SK-N-SH treated with all-trans-retinoic acid at 6 μM for 48 hours (cell line): Measurements from ENCODE around the gene POLG2.

ENCODE experiments used
- ATAC-seq: fragments of 200-7000 bp; cut with Tn5 transposase; 3 replicates; pipeline ENCODE4 v1.9.1; 2020; ENCODE audit warnings: mild to moderate bottlenecking, moderate library complexity
- ARNTL ChIP-seq: fragments of 450-650 bp; formaldehyde crosslinking; IDR thresholded peaks from 2 replicates; pipeline ENCODE4 v1.5.0; 2020; ENCODE audit warnings: low read depth, mild to moderate bottlenecking, moderate library complexity, borderline replicate concordance
- BACH2 ChIP-seq: fragments of 250-450 bp; sonication (Bioruptor Pico); IDR thresholded peaks from 2 replicates; pipeline ENCODE4 v1.9.0; 2021; ENCODE audit warnings: mild to moderate bottlenecking, borderline replicate concordance
- CSRNP3 ChIP-seq: fragments of 250-450 bp; sonication (Bioruptor Pico); IDR thresholded peaks from 2 replicates; pipeline ENCODE4 v1.5.1; 2021; ENCODE audit warnings: mild to moderate bottlenecking, moderate library complexity
- ESRRG ChIP-seq: fragments of 250-450 bp; sonication (Bioruptor Pico); IDR thresholded peaks from 2 replicates; pipeline ENCODE4 v1.6.1; 2021; ENCODE audit warnings: mild to moderate bottlenecking
- OSR1 ChIP-seq: fragments of 250-450 bp; sonication (Bioruptor Pico); IDR thresholded peaks from 2 replicates; pipeline ENCODE4 v1.8.0; 2022; ENCODE audit warnings: moderate library complexity, mild to moderate bottlenecking, inconsistent platforms
- PPARA ChIP-seq: fragments of 250-450 bp; sonication (Bioruptor Pico); IDR thresholded peaks from 2 replicates; pipeline ENCODE4 v1.5.0; 2020; ENCODE audit warnings: mild to moderate bottlenecking, borderline replicate concordance
- SNAI2 ChIP-seq: fragments of 250-450 bp; sonication (Bioruptor Pico); IDR thresholded peaks from 2 replicates; pipeline ENCODE4 v1.5.0; 2020; ENCODE audit warnings: mild to moderate bottlenecking, moderate library complexity
- TOX ChIP-seq: fragments of 250-450 bp; sonication (Bioruptor Pico); IDR thresholded peaks from 2 replicates; pipeline ENCODE4 v1.8.0; 2021; ENCODE audit warnings: mild to moderate bottlenecking, moderate library complexity, borderline replicate concordance
- ZC3H10 ChIP-seq: fragments of 250-450 bp; sonication (Bioruptor Pico); IDR thresholded peaks from 2 replicates; pipeline ENCODE4 v1.5.1; 2021; ENCODE audit warnings: mild to moderate bottlenecking, moderate library complexity
- ZFP3 ChIP-seq: fragments of 250-450 bp; sonication (Bioruptor Pico); IDR thresholded peaks from 2 replicates; pipeline ENCODE4 v1.5.0; 2020; ENCODE audit warnings: mild to moderate bottlenecking, moderate library complexity
- ZFP30 ChIP-seq: fragments of 450-650 bp; formaldehyde crosslinking; IDR thresholded peaks from 2 replicates; pipeline ENCODE4 v1.5.0; 2022; ENCODE audit warnings: mild to moderate bottlenecking, moderate library complexity
- ZNF565 ChIP-seq: fragments of 450-650 bp; formaldehyde crosslinking; conservative IDR thresholded peaks from 2 replicates; pipeline ENCODE4 v1.5.0; 2020; ENCODE audit warnings: low read depth, mild to moderate bottlenecking, moderate library complexity
- ZNF70 ChIP-seq: fragments of 450-650 bp; formaldehyde crosslinking; IDR thresholded peaks from 2 replicates; pipeline ENCODE4 v1.5.0; 2020; ENCODE audit warnings: mild to moderate bottlenecking, moderate library complexity
- ZNF8 ChIP-seq: fragments of 450-650 bp; formaldehyde crosslinking; IDR thresholded peaks from 2 replicates; pipeline ENCODE4 v1.5.0; 2020; ENCODE audit warnings: mild to moderate bottlenecking, moderate library complexity
- TF ChIP-seq, protein P1 (sequence below): fragments of 250-450 bp; sonication (Bioruptor Pico); IDR thresholded peaks from 2 replicates; pipeline ENCODE4 v1.5.0; 2020; ENCODE audit warnings: mild to moderate bottlenecking, moderate library complexity
- TF ChIP-seq, protein P2 (sequence below): fragments of 250-450 bp; sonication (Bioruptor Pico); IDR thresholded peaks from 2 replicates; pipeline ENCODE4 v1.8.0; 2020; ENCODE audit warnings: mild to moderate bottlenecking, moderate library complexity, borderline replicate concordance
- TF ChIP-seq, protein P3 (sequence below): fragments of 250-450 bp; sonication (Bioruptor Pico); IDR thresholded peaks from 2 replicates; pipeline ENCODE4 v1.8.0; 2021; ENCODE audit warnings: low read depth, mild to moderate bottlenecking, moderate library complexity, borderline replicate concordance

POLG2 gene

GRCh38 chr17:64502809-64503208 is 6.0 kb upstream of the POLG2 start:
- ATAC-seq, result no peak
- TF ChIP-seq ZNF8 (CRISPR knock-in tag) (no peak), ZFP30 (CRISPR knock-in tag) (no peak), ZNF70 (CRISPR knock-in tag) (no peak), PPARA (no peak), ZNF565 (CRISPR knock-in tag) (no peak)

- TF ChIP-seq, protein P1, sequence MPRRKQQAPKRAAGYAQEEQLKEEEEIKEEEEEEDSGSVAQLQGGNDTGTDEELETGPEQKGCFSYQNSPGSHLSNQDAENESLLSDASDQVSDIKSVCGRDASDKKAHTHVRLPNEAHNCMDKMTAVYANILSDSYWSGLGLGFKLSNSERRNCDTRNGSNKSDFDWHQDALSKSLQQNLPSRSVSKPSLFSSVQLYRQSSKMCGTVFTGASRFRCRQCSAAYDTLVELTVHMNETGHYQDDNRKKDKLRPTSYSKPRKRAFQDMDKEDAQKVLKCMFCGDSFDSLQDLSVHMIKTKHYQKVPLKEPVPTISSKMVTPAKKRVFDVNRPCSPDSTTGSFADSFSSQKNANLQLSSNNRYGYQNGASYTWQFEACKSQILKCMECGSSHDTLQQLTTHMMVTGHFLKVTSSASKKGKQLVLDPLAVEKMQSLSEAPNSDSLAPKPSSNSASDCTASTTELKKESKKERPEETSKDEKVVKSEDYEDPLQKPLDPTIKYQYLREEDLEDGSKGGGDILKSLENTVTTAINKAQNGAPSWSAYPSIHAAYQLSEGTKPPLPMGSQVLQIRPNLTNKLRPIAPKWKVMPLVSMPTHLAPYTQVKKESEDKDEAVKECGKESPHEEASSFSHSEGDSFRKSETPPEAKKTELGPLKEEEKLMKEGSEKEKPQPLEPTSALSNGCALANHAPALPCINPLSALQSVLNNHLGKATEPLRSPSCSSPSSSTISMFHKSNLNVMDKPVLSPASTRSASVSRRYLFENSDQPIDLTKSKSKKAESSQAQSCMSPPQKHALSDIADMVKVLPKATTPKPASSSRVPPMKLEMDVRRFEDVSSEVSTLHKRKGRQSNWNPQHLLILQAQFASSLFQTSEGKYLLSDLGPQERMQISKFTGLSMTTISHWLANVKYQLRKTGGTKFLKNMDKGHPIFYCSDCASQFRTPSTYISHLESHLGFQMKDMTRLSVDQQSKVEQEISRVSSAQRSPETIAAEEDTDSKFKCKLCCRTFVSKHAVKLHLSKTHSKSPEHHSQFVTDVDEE (CRISPR knock-in tag), result no peak
- TF ChIP-seq BACH2 (CRISPR knock-in tag) (no peak), ARNTL (CRISPR knock-in tag) (no peak), ESRRG (CRISPR knock-in tag) (no peak), ZNF565 (CRISPR knock-in tag) (no peak), ZC3H10 (no peak), CSRNP3 (no peak), ZNF70 (CRISPR knock-in tag) (no peak), OSR1 (CRISPR knock-in tag) (no peak), SNAI2 (CRISPR knock-in tag) (no peak), ZFP3 (CRISPR knock-in tag) (no peak)
- TF ChIP-seq, protein P2, sequence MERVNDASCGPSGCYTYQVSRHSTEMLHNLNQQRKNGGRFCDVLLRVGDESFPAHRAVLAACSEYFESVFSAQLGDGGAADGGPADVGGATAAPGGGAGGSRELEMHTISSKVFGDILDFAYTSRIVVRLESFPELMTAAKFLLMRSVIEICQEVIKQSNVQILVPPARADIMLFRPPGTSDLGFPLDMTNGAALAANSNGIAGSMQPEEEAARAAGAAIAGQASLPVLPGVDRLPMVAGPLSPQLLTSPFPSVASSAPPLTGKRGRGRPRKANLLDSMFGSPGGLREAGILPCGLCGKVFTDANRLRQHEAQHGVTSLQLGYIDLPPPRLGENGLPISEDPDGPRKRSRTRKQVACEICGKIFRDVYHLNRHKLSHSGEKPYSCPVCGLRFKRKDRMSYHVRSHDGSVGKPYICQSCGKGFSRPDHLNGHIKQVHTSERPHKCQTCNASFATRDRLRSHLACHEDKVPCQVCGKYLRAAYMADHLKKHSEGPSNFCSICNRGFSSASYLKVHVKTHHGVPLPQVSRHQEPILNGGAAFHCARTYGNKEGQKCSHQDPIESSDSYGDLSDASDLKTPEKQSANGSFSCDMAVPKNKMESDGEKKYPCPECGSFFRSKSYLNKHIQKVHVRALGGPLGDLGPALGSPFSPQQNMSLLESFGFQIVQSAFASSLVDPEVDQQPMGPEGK (CRISPR knock-in tag), result no peak
- TF ChIP-seq, all 23 proteins: peak for 0
- no peak for ATAC-seq
Measured at GRCh38 chr17:64502021-64502420, 5.2 kb upstream of the POLG2 start.

DNA sequence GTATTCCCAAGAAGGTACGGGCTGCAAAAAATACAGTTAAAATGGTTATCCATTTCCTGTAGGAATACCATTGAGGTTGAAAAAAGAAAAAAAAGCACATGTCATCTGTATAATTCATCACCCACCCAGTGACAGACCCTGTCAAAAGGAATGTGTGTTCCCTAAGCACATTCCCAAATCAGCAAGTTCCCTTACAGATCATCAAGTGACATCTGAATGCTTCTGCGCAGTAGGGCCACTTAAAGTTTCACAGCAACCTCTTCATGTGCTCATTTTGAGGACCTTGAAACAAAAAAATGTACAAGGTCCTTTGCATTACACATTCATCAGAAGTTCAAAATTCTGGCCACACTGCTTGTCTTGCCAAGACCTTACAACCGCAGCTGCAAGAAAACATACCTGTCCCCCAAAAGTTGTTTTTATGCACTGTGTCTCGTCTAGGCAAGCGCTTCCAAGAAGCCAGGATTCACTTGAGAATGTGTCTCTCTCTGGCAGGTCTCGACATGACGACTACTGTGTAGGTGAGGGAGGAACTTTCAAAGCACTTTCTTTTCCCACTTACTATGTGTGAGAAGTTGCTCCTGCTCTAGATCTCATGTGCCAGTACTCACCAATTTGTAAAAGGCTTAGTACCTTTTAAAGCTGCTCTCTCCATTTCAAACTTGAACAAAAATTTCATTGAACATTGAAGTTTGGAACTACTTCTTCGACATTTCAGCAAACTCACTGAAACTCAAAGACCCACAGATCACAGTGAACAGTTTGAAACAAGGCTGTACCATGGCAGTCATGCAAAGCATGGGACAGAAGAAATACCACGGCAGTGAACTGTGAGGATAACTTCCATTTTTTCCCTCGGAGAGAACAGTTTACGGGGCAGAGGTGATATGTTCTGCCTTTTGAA is 4.3 kb upstream of the POLG2 start:
- TF ChIP-seq, protein P3, sequence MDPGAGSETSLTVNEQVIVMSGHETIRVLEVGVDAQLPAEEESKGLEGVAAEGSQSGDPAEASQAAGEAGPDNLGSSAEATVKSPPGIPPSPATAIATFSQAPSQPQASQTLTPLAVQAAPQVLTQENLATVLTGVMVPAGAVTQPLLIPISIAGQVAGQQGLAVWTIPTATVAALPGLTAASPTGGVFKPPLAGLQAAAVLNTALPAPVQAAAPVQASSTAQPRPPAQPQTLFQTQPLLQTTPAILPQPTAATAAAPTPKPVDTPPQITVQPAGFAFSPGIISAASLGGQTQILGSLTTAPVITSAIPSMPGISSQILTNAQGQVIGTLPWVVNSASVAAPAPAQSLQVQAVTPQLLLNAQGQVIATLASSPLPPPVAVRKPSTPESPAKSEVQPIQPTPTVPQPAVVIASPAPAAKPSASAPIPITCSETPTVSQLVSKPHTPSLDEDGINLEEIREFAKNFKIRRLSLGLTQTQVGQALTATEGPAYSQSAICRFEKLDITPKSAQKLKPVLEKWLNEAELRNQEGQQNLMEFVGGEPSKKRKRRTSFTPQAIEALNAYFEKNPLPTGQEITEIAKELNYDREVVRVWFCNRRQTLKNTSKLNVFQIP (CRISPR knock-in tag), result no peak
- TF ChIP-seq ARNTL (CRISPR knock-in tag), result peak; percentile 20; the same call in 1 of the 2 replicates
- TF ChIP-seq, all 23 proteins: peak for 1
- no peak for ATAC-seq

DNA sequence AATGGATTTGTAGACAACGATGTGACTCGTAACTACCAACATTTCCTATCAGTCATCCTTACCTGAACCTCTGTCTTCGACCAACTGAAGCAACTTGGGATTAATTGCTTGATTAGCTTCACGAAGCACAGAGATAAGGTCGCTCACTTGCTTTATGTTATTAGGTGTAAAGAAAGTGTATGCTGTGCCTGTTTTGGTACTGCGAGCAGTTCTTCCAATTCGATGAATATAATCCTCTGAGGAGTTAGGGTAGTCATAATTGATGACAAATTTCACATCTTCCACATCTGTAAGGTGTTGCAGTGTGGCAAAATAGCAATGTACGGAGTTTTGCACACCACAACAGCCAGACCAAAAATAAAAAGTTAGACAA is 3.6 kb upstream of the POLG2 start:
- TF ChIP-seq OSR1 (CRISPR knock-in tag) (no peak), BACH2 (CRISPR knock-in tag) (no peak), TOX (CRISPR knock-in tag) (no peak), ZFP3 (CRISPR knock-in tag) (no peak)
- TF ChIP-seq, protein P1 (CRISPR knock-in tag), result no peak
- ATAC-seq, result no peak
